HEK293 (cell line): ENCODE data around the gene PDGFC.

Experiments
- CTCF ChIA-PET: fragments of 350-600 bp; formaldehyde crosslinking; extraction: SDS; loops from one replicate; lab custom pipeline; 2021; ENCODE audit warnings: antibody characterized with exemption; lab: Yijun Ruan, JAX
- POLR2A ChIA-PET: fragments of 300-600 bp; formaldehyde crosslinking; extraction: SDS; loops from one replicate; lab custom pipeline; 2020; ENCODE audit warnings: antibody characterized with exemption, inconsistent platforms; lab: Yijun Ruan, JAX
- H3K27ac ChIP-seq: fragments of 200-500 bp; sonication (Bioruptor generic); 2 replicates; pipeline ENCODE4 v1.5.1; 2014; ENCODE audit warnings: low read depth, low read length, control low read depth, inconsistent platforms; ENCODE audit errors: extremely low read depth
- H3K36me3 ChIP-seq, 2 experiments: fragments of 200-500 bp in 1 of 2; sonication (Bioruptor generic) in 1 of 2; 1 replicate in 1 of 2; 2 replicates in 1 of 2; pipeline ENCODE4 v1.5.1; 2014 to 2017; ENCODE audit warnings: inconsistent platforms in 2 of 2, low read length in 2 of 2; ENCODE audit not compliant: control insufficient read depth in 2 of 2, insufficient read depth in 1 of 2
- H3K4me1 ChIP-seq: fragments of 200-500 bp; sonication (Bioruptor generic); 2 replicates; pipeline ENCODE4 v1.5.1; 2014; ENCODE audit warnings: mild to moderate bottlenecking, low read length, inconsistent platforms; ENCODE audit not compliant: control insufficient read depth, insufficient read depth
- H3K4me3 ChIP-seq: 2 replicates; pipeline ENCODE4 v1.5.1; 2011; ENCODE audit warnings: low read depth, mild to moderate bottlenecking, control low read depth, low read length, moderate library complexity
- H3K9me3 ChIP-seq: fragments of 200-500 bp; sonication (Bioruptor generic); 2 replicates; pipeline ENCODE4 v1.5.1; 2014; ENCODE audit warnings: low read depth, low read length, inconsistent platforms; ENCODE audit not compliant: control insufficient read depth, insufficient read depth
- GLIS1 ChIP-seq: fragments of 450-650 bp; formaldehyde crosslinking; IDR thresholded peaks from 2 replicates; pipeline ENCODE4 v1.5.1; 2016; ENCODE audit warnings: missing biosample characterization, missing genetic modification characterization
- OVOL3 ChIP-seq: fragments of 450-650 bp; formaldehyde crosslinking; IDR thresholded peaks from 2 replicates; pipeline ENCODE4 v1.5.1; 2016; ENCODE audit warnings: missing biosample characterization, missing genetic modification characterization
- RBAK ChIP-seq: fragments of 450-650 bp; formaldehyde crosslinking; IDR thresholded peaks from 2 replicates; pipeline ENCODE4 v1.5.1; 2016; ENCODE audit warnings: missing biosample characterization, missing genetic modification characterization
- TRIM28 ChIP-seq: IDR thresholded peaks from 2 replicates; pipeline ENCODE4 v1.6.1; 2011; ENCODE audit warnings: low read length, control low read depth, borderline replicate concordance
- WT1 ChIP-seq: fragments of 450-650 bp; formaldehyde crosslinking; IDR thresholded peaks from 2 replicates; pipeline ENCODE4 v1.5.1; 2016; ENCODE audit warnings: missing biosample characterization, missing genetic modification characterization
- ZEB2 ChIP-seq: fragments of 450-650 bp; formaldehyde crosslinking; IDR thresholded peaks from 2 replicates; pipeline ENCODE4 v1.5.1; 2016; ENCODE audit warnings: missing biosample characterization, missing genetic modification characterization
- ZFHX2 ChIP-seq: fragments of 450-650 bp; formaldehyde crosslinking; conservative IDR thresholded peaks from 2 replicates; pipeline ENCODE4 v1.5.1; 2016; ENCODE audit warnings: missing biosample characterization, missing genetic modification characterization
- ZFP3 ChIP-seq: fragments of 450-650 bp; formaldehyde crosslinking; IDR thresholded peaks from 2 replicates; pipeline ENCODE4 v1.5.1; 2016; ENCODE audit warnings: low read depth, missing biosample characterization, missing genetic modification characterization
- ZNF211 ChIP-seq: fragments of 450-650 bp; formaldehyde crosslinking; IDR thresholded peaks from 2 replicates; pipeline ENCODE4 v1.5.1; 2016; ENCODE audit warnings: low read depth, missing biosample characterization, missing genetic modification characterization
- ZNF354C ChIP-seq: fragments of 450-650 bp; formaldehyde crosslinking; IDR thresholded peaks from 2 replicates; pipeline ENCODE4 v1.5.1; 2016; ENCODE audit warnings: missing biosample characterization, missing genetic modification characterization, low read depth, borderline replicate concordance
- ZNF423 ChIP-seq: fragments of 450-650 bp; formaldehyde crosslinking; IDR thresholded peaks from 2 replicates; pipeline ENCODE4 v1.5.1; 2016; ENCODE audit warnings: missing biosample characterization, missing genetic modification characterization
- ZNF426 ChIP-seq: fragments of 450-650 bp; formaldehyde crosslinking; IDR thresholded peaks from 2 replicates; pipeline ENCODE4 v1.5.1; 2017; ENCODE audit warnings: missing biosample characterization, missing genetic modification characterization, mild to moderate bottlenecking, inconsistent platforms, moderate library complexity
- ZNF433 ChIP-seq: fragments of 450-650 bp; formaldehyde crosslinking; IDR thresholded peaks from 2 replicates; pipeline ENCODE4 v1.5.1; 2016; ENCODE audit warnings: missing biosample characterization, missing genetic modification characterization, low read depth
- ZNF530 ChIP-seq: fragments of 450-650 bp; formaldehyde crosslinking; IDR thresholded peaks from 2 replicates; pipeline ENCODE4 v1.5.1; 2016; ENCODE audit warnings: low read depth, missing biosample characterization, missing genetic modification characterization
- ZNF624 ChIP-seq: fragments of 450-650 bp; formaldehyde crosslinking; IDR thresholded peaks from 2 replicates; pipeline ENCODE4 v1.5.1; 2017; ENCODE audit warnings: missing biosample characterization, missing genetic modification characterization
- TF ChIP-seq, protein P1 (sequence below): fragments of 450-650 bp; formaldehyde crosslinking; IDR thresholded peaks from 2 replicates; pipeline ENCODE4 v1.5.1; 2016; ENCODE audit warnings: missing biosample characterization, missing genetic modification characterization
- TF ChIP-seq, protein P2 (sequence below): fragments of 450-650 bp; formaldehyde crosslinking; IDR thresholded peaks from 2 replicates; pipeline ENCODE4 v1.5.1; 2016; ENCODE audit warnings: missing biosample characterization, missing genetic modification characterization
- TF ChIP-seq, protein P3 (sequence below): IDR thresholded peaks from 2 replicates; pipeline ENCODE4 v1.6.1; 2011; ENCODE audit warnings: mild to moderate bottlenecking, low read depth, low read length, borderline replicate concordance
- TF ChIP-seq, protein P4 (sequence below): fragments of 450-650 bp; formaldehyde crosslinking; IDR thresholded peaks from 2 replicates; pipeline ENCODE4 v1.5.1; 2016; ENCODE audit warnings: missing biosample characterization, missing genetic modification characterization
- TF ChIP-seq, protein P5 (sequence below): fragments of 450-650 bp; formaldehyde crosslinking; IDR thresholded peaks from 2 replicates; pipeline ENCODE4 v1.5.1; 2016; ENCODE audit warnings: missing biosample characterization, missing genetic modification characterization

Gene PDGFC

DNA sequence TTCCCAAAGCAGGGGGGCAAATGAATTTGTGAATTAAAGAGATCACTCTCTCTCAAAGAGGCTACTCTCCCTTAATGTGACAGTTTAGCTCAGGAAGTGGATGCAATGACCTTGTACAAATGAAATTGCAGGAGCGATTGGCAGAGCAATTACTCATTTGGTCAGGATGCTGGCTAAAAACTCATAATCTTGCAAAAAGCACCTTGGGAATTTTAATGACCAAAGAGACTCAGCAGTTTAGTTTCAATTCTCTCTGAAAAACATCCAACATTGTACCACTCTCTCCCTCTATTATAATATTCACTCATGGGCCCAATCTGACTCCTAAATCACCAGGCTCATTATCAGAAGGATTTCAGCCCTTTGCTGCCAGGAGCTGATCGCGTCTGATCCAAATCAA lies 26.1 kb downstream of the PDGFC start (continued):
- TF ChIP-seq ZFP3 (no peak), ZEB2 (tag by site-specific recombination) (no peak), RBAK (tag by site-specific recombination) (no peak), ZFHX2 (no peak)
- TF ChIP-seq, protein P1, sequence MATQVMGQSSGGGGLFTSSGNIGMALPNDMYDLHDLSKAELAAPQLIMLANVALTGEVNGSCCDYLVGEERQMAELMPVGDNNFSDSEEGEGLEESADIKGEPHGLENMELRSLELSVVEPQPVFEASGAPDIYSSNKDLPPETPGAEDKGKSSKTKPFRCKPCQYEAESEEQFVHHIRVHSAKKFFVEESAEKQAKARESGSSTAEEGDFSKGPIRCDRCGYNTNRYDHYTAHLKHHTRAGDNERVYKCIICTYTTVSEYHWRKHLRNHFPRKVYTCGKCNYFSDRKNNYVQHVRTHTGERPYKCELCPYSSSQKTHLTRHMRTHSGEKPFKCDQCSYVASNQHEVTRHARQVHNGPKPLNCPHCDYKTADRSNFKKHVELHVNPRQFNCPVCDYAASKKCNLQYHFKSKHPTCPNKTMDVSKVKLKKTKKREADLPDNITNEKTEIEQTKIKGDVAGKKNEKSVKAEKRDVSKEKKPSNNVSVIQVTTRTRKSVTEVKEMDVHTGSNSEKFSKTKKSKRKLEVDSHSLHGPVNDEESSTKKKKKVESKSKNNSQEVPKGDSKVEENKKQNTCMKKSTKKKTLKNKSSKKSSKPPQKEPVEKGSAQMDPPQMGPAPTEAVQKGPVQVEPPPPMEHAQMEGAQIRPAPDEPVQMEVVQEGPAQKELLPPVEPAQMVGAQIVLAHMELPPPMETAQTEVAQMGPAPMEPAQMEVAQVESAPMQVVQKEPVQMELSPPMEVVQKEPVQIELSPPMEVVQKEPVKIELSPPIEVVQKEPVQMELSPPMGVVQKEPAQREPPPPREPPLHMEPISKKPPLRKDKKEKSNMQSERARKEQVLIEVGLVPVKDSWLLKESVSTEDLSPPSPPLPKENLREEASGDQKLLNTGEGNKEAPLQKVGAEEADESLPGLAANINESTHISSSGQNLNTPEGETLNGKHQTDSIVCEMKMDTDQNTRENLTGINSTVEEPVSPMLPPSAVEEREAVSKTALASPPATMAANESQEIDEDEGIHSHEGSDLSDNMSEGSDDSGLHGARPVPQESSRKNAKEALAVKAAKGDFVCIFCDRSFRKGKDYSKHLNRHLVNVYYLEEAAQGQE (tag by site-specific recombination), result no peak
- TF ChIP-seq, protein P2, sequence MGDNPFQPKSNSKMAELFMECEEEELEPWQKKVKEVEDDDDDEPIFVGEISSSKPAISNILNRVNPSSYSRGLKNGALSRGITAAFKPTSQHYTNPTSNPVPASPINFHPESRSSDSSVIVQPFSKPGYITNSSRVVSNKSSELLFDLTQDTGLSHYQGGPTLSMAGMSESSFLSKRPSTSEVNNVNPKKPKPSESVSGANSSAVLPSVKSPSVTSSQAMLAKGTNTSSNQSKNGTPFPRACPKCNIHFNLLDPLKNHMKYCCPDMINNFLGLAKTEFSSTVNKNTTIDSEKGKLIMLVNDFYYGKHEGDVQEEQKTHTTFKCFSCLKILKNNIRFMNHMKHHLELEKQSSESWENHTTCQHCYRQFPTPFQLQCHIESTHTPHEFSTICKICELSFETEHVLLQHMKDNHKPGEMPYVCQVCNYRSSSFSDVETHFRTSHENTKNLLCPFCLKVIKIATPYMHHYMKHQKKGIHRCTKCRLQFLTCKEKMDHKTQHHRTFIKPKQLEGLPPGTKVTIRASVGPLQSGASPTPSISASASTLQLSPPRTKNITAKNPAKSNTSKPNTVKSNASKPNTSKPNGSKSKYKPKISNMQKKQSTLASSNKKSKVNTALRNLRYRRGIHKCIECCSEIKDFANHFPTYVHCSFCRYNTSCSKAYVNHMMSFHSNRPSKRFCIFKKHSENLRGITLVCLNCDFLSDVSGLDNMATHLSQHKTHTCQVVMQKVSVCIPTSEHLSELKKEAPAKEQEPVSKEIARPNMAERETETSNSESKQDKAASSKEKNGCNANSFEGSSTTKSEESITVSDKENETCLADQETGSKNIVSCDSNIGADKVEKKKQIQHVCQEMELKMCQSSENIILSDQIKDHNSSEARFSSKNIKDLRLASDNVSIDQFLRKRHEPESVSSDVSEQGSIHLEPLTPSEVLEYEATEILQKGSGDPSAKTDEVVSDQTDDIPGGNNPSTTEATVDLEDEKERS (tag by site-specific recombination), result no peak
- TF ChIP-seq, all 188 proteins: peak for 6

DNA sequence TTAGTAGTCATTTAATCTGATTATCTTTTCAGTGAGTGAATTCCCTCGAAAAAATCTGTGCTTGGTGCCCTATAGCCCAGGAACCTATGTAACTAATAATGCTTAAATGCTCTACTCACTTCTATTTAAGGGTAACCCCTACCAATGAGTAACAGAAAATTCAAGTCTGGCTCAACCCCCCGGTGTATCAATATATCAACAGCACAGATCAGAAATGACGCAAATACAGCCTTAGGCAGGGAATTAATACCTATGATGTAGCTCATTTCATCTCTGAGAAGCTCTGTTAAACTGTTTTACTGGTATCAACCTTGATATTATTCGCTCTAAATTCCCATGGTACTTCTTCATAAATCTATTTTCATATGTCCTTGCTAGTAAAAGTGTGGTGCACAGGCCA lies 28.6 kb downstream of the PDGFC start:
- Histone ChIP-seq H3K36me3 (no peaks in the 10 kb centered on the region), H3K9me3 (no peaks in the 10 kb centered on the region), H3K4me1 (peaks cover 41% of the 10 kb centered on the region), H3K4me3 (no peak overlapping the region), H3K27ac (no peak overlapping the region)
- ChIA-PET CTCF (no interaction called here), POLR2A (no interaction called here)
- TF ChIP-seq ZNF423, result no peak
- TF ChIP-seq TRIM28, result no peak
- no peak for TF ChIP-seq ZNF354C (tag by site-specific recombination)
- TF ChIP-seq ZNF211 (tag by site-specific recombination), result no peak
- TF ChIP-seq WT1 (tag by site-specific recombination), result no peak
- TF ChIP-seq OVOL3 (tag by site-specific recombination), result no peak
- no peak for TF ChIP-seq GLIS1
- TF ChIP-seq, protein P3, sequence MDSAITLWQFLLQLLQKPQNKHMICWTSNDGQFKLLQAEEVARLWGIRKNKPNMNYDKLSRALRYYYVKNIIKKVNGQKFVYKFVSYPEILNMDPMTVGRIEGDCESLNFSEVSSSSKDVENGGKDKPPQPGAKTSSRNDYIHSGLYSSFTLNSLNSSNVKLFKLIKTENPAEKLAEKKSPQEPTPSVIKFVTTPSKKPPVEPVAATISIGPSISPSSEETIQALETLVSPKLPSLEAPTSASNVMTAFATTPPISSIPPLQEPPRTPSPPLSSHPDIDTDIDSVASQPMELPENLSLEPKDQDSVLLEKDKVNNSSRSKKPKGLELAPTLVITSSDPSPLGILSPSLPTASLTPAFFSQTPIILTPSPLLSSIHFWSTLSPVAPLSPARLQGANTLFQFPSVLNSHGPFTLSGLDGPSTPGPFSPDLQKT, result no peak
- TF ChIP-seq ZNF433 (tag by site-specific recombination), result no peak
- TF ChIP-seq ZNF530, result no peak
- TF ChIP-seq, protein P4, sequence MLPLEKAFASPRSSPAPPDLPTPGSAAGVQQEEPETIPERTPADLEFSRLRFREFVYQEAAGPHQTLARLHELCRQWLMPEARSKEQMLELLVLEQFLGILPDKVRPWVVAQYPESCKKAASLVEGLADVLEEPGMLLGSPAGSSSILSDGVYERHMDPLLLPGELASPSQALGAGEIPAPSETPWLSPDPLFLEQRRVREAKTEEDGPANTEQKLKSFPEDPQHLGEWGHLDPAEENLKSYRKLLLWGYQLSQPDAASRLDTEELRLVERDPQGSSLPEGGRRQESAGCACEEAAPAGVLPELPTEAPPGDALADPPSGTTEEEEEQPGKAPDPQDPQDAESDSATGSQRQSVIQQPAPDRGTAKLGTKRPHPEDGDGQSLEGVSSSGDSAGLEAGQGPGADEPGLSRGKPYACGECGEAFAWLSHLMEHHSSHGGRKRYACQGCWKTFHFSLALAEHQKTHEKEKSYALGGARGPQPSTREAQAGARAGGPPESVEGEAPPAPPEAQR (tag by site-specific recombination), result no peak
- TF ChIP-seq ZNF624 (tag by site-specific recombination), result no peak
- TF ChIP-seq, protein P5, sequence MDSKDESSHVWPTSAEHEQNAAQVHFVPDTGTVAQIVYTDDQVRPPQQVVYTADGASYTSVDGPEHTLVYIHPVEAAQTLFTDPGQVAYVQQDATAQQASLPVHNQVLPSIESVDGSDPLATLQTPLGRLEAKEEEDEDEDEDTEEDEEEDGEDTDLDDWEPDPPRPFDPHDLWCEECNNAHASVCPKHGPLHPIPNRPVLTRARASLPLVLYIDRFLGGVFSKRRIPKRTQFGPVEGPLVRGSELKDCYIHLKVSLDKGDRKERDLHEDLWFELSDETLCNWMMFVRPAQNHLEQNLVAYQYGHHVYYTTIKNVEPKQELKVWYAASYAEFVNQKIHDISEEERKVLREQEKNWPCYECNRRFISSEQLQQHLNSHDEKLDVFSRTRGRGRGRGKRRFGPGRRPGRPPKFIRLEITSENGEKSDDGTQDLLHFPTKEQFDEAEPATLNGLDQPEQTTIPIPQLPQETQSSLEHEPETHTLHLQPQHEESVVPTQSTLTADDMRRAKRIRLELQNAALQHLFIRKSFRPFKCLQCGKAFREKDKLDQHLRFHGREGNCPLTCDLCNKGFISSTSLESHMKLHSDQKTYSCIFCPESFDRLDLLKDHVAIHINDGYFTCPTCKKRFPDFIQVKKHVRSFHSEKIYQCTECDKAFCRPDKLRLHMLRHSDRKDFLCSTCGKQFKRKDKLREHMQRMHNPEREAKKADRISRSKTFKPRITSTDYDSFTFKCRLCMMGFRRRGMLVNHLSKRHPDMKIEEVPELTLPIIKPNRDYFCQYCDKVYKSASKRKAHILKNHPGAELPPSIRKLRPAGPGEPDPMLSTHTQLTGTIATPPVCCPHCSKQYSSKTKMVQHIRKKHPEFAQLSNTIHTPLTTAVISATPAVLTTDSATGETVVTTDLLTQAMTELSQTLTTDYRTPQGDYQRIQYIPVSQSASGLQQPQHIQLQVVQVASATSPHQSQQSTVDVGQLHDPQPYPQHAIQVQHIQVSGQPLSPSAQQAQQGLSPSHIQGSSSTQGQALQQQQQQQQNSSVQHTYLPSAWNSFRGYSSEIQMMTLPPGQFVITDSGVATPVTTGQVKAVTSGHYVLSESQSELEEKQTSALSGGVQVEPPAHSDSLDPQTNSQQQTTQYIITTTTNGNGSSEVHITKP, result no peak
- TF ChIP-seq ZFP3, result no peak
- no peak for TF ChIP-seq ZNF426 (tag by site-specific recombination)
